ENCODE data around the gene IFITM2.

- no peak for TF ChIP-seq CTCF (IDR thresholded peaks at IDR 0.05; ENCODE audit: poor library complexity)
- TF ChIP-seq EZH2 (IDR thresholded peaks at IDR 0.05; ENCODE audit: borderline replicate concordance): no peak
Observed at GRCh38 chr11:299081-299891, 8.3 kb upstream of the IFITM2 start, which contains the start of gene IFITM5.

Data from hepatocyte (in vitro differentiated cells).